Measurements from ENCODE around the gene PTGES3L.

Gene PTGES3L

DNA sequence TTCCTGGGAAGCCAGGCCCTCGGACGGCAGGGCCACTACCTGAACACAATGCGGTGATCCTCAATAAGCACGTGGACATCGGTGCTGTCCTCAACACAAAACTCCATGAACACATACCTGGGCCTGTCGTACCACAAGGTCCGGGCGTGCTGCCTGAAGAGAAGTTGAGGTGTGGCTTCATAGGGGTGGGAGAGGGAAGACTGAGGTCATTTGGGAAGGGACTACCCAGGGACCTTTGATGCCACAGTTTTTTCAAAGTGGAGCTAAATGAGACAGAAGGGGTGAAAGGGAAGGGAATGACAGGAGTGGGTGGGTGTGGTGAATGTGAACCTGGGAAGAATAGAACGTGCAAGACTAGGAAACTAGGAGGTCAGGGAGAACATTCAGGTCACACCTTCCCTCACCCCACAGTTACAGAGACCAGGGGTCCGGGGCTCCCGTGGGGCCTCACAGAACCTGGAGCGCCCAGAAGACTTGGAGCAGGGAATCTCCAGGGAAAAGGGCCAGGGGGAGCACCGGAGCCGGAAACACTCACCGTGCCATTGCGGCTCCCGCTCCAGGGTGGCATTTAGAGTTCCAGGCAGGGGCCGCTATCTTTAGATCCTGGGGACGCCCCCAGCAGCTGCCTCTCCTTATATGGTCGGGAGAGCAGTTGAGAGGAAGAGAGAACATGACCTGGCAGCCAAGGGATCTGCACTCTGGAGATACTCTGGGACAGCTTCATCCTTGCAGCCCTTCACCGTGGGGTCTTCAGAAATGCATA, at the start of gene PTGES3L:
Gene PTGES3L, minus strand, starts transcription at position 570 of the 763 bp plus-strand sequence. Its CDS starts 27 bp downstream, at position 543.
- no peak for DNase-seq

DNA sequence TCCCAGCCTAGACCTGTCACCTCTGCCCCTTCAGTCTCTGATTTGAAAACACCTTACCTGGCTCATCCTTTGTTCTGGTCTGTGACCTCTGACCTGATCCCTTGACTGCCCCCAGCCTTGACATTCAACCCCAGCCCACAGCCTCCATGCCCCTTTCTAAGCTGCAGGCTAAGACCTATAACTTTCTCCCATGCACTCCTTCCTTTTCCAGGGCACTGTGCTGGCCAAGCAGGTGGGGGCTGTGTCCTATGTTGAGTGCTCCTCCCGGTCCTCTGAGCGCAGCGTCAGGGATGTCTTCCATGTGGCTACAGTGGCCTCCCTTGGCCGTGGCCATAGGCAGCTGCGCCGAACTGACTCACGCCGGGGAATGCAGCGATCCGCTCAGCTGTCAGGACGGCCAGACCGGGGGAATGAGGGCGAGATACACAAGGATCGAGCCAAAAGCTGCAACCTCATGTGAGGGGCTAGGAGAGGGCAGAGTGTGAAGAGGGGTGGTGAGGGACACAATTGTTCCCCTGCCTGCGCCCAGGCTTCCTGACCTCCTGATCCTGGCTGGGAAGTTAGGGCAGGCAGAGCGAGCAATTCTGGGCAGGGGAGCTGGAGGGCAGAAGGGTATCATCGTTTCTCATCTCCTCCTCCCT, 48.5 kb upstream of the PTGES3L start:
- DNase-seq = no peak

DNA sequence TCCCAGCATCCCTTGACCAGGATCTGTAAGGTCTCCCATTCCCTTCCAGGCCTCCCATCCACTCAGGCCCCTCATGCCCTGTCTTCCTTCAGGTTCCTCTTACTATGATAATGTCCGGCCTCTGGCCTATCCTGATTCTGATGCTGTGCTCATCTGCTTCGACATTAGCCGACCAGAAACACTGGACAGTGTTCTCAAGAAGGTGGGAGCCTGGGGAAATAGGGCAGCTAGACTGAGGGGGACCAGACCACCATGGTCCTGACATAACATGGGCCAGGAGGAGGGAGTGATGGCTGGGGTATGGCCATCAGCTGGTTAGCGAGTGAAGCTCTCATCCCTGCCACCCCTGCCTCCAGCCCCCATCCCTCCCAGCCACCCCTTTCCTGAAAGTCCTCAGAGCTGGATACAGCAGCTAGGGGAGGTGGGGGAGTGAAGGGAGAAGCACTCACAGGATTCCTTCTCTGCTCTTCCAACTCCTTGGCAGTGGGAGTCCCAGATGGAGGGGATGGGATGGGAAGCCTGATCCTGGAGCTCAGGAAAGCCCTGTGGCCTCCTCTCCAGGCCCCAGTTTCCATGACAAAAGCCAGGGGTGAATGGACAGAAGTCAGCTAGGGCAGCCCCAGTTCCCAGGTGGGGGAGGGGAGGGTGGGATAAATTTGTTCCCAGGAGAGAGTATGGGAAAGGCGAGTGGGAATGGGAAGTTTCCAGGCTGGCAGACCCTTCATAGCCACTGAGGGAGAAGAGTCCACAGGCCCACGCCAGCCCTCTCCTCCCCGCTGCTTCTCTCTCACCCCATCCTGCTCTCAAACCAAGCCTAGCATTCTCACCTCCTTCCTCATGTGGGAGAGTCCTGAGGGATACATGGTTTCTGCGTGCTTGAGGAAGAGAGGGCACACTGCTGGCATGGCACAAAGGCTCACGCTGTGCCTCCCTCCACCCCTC, 47.5 kb upstream of the PTGES3L start:
- DNase-seq = no peak

DNA sequence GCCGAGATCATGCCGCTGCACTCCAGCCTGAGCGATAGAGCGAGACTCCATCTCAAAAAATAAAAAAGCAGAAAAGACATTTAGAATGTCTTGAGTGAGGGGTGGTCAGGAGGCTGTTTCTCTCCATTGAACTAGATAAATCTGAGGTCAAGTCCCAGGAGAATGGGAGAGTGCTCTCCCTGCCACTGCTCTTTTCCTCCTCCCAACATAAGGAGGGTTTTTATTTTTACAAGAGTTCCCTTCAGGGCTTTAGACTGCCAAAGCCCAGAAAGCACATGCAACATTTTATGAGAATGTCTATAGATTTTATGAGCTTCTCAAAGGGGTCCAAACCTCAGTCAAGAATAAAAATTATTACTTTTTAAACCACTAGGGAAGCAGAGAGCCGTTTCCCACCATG, 46.7 kb upstream of the PTGES3L start:
- no peak for DNase-seq

DNA sequence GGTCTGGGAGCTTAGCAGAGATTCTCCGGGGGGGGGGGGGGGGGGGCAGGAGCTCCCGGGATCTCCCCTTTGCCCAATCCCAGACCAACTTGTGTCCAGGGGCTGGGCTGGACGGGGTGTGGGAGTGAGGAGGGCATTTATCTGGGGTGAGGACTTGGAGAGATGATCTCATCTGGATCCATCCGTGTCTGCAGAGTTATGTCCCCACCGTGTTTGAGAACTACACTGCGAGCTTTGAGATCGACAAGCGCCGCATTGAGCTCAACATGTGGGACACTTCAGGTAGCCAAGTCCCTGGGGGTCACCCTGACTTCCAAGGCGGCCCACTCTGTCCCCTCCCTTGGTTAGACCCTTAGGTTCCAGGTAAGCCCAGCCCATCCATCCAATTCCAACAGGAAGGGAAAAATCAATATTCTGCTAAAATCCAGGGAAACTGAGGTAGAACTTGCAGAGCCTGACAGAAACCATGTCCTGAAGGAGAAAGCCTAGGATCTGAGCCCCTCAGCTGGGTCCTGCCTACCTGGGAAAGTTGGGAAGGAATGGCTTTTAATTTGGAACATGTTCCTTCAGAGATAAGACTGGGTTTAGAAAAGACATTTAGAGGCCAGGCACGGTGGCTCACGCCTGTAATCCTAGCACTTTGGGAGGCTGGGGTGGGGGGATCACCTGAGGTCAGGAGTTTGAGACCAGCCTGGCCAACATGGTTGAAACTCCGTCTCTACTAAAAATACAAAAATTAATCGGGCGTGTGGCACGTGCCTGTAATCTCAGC, 46.1 kb upstream of the PTGES3L start:
- DNase-seq = no peak

DNA sequence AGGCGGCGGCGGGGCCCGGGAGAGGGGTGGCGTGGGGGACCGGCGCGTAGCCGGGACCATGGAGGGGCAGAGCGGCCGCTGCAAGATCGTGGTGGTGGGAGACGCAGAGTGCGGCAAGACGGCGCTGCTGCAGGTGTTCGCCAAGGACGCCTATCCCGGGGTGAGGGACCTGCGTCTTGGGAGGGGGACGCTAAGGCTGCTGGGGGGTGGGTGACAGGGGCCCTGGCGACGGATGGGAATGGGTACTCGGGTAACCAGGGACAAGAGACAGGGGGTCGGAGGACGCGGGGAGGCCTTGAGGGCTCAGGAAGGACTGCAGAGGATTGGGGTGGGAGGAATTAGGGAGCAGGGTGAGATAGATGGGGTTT, 45.4 kb upstream of the PTGES3L start:
- no peak for DNase-seq

DNA sequence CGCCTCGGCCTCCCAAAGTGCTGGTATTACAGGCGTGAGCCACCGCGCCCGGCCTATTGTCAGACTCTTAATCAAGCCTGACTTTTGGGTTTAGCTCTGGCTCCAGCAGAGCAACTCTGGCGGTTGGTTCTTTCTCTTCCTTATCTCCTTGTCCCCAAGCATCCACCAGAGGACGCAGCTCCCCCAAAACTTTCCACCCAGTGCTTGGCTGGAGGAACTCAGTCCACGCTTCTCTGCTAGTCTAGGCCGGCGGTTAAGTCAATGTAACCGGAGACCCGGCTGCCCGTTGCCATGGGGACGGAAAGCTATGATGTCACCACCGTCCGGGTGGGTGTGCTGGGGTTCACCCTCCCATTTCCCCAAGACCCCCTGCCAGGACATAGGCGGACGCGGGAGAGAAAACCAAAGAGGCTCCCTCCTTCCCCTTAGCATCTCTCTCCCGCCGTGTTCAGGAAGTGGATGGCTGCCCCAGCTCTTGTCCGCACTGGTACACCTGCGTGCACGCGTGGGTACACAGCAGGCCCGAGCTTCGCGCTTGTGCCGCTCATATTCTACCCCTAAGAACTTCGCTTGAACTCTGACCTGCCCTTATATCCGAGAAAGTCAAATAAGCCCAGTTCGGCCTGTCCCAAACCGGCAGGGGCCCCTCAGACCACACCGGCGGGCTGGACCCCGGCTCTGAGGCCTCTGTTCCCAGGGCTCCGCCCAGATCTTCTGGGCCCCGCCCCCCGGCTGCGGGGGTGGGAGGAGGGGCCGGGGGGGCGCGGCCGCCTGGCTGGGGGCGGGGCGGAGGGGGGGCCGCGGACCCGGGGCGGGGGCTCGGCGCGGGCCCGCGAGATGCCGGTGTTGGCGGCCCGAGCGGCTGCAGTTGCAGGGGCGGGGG, 44.8 kb upstream of the PTGES3L start, which contains the start of gene RND2:
Gene RND2, plus strand, starts transcription at position 825 of the 883 bp plus-strand sequence. CDS start 117 bp downstream, outside the sequence.
- DNase-seq = peak; percentile 78

DNA sequence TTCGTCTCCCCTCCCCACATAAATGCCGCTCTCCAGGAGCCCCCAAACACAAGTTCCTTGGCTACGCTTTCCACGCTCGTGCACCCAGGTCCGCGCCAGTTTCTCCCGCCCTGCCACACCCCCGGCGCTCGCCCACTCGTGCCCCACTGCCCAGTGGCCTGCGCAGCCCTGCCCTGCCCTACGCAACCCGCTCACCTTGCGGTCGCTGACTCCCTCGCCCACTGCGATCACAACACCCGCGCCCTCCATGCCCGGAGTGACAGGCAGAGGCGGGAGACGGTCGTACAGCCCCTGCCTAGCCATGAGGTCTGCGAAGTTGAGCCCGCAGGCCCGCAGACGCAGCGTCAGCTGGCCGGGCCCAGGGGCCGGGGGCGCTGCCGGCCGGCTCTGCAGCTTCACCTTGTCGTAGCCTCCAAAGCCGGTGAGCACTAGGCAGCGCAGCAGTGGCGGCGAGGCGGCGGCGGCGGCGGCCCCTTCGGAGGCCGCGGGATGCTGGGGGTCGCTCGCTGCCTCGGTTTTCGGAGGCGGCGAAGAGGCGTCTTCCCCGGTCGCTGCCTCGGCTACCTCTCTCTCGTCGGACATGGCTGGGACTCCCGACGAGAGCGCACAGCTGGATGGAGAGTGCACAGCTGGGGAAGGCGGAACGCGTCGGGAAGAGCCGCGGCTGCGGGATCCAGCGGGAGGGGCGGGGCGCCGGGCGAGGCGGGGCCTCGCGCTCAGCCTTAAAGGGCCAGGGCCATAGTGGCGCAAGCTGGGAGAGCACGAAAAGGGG, 42.0 kb upstream of the PTGES3L start, which contains the start of gene VAT1:
Gene VAT1, minus strand, starts transcription at position 645 of the 772 bp plus-strand sequence. Its CDS starts 63 bp downstream, at position 582.
- DNase-seq = peak; percentile 48

DNA sequence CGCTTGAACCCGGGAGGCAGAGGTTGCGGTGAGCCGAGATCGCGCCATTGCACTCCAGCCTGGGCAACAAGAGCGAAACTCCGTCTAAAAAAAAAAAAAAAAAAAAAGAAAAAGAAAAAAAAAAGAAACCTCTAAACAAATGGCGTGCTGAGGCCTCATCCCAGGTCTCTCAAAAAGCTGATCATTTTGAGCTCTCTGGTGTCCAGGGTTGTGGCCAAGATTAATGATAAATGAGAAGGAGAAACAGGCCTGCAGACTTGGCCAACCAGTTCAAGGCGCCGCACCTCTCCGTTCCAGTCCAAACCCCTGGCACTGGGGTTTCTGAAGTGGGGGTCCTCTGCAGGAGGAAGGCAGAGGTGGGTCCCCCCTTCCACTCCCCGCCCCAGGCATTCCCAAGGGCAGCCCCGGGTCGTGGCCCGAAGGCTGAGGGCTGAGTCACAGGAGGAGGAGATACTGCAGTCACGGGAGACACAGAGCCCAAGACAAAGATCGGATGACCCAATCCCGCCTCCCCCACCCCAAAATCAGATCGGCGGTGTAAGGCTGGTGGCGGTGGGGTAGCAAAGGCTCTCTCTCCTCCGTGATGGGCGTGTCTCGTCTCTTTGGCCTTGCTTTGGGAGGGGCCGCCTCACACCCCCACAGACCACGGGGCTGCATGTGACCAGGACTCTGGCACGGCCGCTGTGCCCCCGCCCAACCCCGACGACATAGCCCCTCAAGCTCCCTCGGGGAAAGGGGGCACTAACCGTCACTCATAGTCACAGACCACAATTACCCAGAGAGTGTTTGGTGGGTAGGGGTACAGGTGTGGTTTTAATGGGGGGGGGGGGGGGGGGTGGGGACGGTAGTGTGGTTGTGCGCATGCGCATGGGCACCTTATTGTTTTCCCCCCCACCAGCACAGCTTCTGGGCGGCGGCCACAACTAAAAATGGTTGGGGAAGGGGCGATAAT, 41.2 kb upstream of the PTGES3L start:
- DNase-seq = peak; percentile 19

DNA sequence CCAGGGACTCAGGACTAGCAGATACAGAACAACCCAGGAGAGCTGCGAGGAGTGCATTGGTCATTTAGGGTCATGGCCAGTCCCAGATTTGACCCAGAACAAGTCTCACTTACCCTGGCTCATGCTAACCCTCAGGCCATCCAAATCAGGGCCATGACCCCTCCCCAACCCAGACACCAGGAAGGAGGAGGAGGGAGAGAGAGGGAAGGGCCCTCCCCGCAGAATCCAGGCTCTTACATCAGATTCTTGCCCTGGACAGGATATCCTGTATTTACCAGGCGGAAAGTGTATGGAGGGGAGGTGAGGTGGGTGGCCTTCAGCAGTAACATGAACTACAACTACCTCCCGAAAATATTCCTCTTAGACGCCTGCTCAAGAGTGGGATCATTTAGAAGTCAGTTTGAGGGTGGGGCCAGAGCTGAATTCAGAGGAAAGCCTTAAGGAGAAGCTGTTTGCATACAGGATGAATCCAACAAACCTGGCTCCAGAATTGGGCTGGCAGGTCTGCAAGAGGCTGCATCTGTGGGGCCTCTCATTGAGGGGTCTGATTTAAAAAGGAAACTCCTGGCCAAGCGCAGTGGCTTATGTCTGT, 40.2 kb upstream of the PTGES3L start:
- DNase-seq = no peak

DNA sequence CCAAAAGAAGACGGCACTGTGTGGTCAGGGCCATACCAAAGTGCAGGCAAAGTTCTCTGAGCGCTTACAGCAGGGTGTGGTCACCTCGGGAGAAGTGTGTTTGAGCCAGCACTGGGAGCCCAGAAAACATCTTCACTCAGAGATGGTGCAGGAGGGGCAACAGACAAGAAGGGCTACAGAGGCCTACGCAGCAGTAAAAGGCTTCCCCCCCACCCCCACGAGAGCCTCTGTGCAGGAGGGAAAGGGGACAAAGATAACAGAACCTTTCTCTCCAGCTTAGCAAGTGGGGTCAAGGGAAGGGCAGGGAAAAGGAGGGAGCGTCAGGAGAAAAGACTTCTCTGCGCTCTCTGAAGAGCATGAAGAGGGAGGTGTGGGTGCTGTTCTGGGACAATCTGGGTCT, 39.5 kb upstream of the PTGES3L start:
- DNase-seq = no peak

DNA sequence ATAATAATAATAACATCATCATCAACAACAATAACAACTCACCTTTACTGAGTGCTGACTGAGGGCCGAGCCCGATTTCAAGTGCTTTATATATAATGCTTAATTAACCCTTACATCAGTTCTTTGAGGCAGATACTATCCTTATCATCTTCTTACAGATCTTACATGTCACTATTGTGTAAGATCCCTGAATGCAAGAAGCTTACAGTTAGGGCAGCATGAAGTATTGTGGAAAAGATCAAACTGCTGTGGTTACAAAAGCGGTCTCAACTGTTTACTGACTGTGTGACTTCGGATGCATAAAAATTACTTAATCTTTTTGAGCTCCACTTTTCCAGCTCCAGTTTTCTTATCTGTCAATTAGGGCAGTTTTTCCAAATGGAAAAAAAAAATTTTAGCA, 39.1 kb upstream of the PTGES3L start:
- no peak for DNase-seq

DNA sequence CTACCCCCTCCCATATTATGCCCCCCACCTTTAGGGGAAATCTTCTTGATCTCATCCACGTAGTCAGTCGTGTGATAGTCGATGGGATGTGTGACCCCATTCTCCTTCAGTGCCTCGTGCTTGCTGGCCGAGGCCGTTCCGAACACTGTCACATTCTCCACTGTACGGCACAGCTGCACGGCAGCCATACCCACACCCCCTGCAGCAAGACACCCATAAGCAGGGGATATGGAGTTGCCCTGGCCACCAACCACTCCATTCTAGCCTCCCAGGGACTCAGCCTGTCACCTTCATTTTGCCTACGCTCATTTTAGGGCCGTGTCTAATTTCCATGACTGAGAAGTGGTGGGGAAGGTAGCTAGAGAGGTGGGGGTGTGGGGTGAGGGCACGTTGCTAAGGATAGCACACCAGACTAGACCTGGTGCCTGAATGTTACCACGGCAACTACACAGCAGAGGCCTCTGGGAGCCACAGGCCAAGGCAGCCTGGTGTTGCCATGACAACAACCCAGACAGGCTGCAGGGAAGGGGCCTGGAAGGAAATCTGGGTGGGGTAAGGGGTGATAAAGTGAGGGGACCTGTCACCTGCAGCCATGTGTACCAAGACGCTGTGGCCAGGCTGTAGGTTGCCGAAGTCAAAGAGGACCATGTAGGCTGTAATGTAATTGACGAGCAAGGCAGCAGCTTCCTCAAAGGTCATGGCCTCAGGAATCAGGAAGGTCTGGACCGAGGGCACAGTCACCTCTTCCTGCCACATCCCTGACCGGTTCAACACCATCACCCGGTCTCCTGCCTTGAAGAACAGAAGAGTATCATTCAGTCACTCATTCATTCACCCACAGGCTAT, 38.4 kb upstream of the PTGES3L start:
- DNase-seq = no peak

DNA sequence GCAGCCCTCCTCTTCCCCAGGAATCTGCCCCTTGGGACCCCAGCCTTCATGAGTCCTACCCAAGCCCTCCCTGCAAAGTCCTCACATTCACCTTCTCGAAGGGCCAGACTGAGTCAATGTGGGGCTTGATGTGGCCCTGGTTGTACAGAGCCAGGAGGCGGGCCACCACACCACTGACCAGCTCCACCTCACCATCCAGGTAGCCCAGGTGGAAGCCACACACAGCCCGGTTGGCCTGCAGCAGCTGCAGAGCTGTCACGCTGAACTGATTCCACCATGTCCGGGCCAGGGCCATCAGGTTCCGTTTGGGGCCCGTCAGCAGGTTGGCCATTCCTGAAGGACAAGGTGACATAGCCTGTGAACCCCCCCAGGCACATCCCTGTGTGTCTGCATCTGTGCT, 36.3 kb upstream of the PTGES3L start:
- no peak for DNase-seq

DNA sequence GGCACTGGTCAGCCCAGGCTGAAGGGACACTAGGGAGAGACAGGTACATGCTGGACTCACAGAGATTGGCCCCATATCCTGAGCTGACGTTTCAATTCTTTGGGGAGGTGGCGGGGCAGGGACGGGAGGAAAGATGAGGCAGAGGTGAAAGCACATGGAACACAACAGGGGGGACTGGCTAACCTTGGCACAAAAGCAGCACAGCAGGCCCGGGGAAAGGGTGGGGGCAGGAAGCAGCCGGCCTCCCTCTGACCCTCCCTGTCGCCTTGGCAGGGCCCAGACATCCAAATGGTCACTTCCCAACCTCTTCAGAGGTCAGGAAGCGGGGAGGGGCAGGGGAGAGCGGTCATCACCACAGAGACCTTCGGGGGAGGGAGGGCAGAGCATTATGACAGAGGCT, 35.7 kb upstream of the PTGES3L start:
- no peak for DNase-seq

DNA sequence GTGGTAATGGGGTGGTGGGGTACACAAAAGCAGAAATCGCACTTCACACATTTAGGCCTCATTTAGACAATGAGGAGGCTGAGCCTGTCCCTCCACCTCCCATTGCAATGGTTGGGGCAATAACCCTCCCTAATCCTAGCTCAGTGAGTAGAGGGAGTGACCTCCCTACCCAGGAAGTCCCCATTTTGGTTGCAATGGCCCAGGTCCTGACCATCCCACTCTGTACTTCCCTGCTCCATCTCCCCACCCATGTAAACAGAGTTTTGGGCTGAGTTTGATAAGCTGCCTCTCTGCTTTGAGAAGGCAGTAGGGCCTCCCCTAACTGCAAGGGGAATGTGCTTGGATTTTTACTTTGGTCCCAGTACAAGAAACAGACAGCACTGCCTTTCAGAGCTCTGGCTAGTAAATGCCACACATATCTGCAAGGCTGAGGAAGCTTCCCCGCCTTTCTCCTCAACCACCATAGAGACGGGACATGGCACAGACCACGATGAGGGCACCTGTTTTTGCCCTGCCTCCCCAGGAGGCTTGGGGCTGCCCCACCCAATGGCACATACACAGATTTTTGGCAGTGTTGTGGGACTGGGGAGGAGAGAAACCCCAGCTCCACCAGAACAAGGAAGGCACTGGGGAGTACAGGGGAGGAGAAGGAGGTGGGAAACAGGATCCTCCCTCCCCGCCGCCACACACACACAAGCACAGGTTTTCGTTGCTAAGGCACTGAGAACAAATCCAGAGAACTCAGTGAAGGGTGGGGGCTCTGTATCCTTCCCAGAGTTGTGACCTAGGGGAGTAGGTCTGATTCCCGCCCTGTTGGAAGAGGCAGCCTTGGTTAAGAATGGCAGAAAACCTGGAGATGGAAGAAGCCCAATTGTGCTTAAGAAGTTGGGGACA, 35.0 kb upstream of the PTGES3L start:
- DNase-seq = no peak
